Activated CD8-positive, alpha-beta T cell treated with anti-CD3 and anti-CD28 coated beads for 36 hours (primary cell): Measurements from ENCODE around the gene NSDHL. TPM values are rescaled to one million over a fixed set of nuclear protein-coding genes. Genes with fewer than 3 reads are reported as not detected.

Source experiments
- ATAC-seq: fragments of 200-7000 bp; cut with Tn5 transposase; one replicate; pipeline ENCODE4 v1.10.0; 2021; ENCODE audit warnings: mild to moderate bottlenecking, moderate library complexity
- CTCF ChIA-PET: fragments of 350-600 bp; sonication (Branson Sonifier 250); formaldehyde crosslinking; loops from one replicate; lab custom pipeline; 2021; ENCODE audit warnings: antibody characterized with exemption; lab: Charles Lee
- POLR2A ChIA-PET: fragments of 350-600 bp; sonication (Branson Sonifier 250); formaldehyde crosslinking; loops from one replicate; lab custom pipeline; 2021; ENCODE audit warnings: antibody characterized with exemption; lab: Charles Lee
- DNase-seq: peaks from one replicate; pipeline ENCODE4 v3.0.0-alpha.2; 2020
- H3K27ac Mint-ChIP-seq: one replicate; pipeline ENCODE4 v1.8.0; 2021; ENCODE audit warnings: mild to moderate bottlenecking, mixed read lengths
- H3K27me3 Mint-ChIP-seq: one replicate; pipeline ENCODE4 v1.8.0; 2021; ENCODE audit warnings: mixed read lengths
- H3K36me3 Mint-ChIP-seq: one replicate; pipeline ENCODE4 v1.8.0; 2021; ENCODE audit warnings: low read depth, mixed read lengths
- H3K4me1 Mint-ChIP-seq: one replicate; pipeline ENCODE4 v1.8.0; 2021; ENCODE audit warnings: low read depth, mixed read lengths
- H3K4me3 Mint-ChIP-seq: one replicate; pipeline ENCODE4 v1.8.0; 2021; ENCODE audit warnings: mild to moderate bottlenecking, moderate library complexity, mixed read lengths
- H3K9me3 Mint-ChIP-seq: one replicate; pipeline ENCODE4 v1.8.0; 2021; ENCODE audit warnings: mixed read lengths
- CTCF ChIP-seq: fragments of 200-600 bp; IDR thresholded peaks from one replicate; pipeline ENCODE4 v1.8.0; 2022; ENCODE audit warnings: antibody characterized with exemption, mild to moderate bottlenecking
- intact Hi-C: fragments of 100-400 bp; cut with micrococcal nuclease; formaldehyde crosslinking; loops from one replicate; pipeline ENCODE4 v1.10.0; 2022
- total RNA-seq, 2 experiments: library from RNA; stranded (reverse); gene quantifications; one replicate each; pipeline ENCODE4 v1.2.3, GENCODE V29; 2021

The NSDHL gene
- total RNA-seq, 2 experiments from 2014 or later = 15.0 to 15.8 TPM

DNA sequence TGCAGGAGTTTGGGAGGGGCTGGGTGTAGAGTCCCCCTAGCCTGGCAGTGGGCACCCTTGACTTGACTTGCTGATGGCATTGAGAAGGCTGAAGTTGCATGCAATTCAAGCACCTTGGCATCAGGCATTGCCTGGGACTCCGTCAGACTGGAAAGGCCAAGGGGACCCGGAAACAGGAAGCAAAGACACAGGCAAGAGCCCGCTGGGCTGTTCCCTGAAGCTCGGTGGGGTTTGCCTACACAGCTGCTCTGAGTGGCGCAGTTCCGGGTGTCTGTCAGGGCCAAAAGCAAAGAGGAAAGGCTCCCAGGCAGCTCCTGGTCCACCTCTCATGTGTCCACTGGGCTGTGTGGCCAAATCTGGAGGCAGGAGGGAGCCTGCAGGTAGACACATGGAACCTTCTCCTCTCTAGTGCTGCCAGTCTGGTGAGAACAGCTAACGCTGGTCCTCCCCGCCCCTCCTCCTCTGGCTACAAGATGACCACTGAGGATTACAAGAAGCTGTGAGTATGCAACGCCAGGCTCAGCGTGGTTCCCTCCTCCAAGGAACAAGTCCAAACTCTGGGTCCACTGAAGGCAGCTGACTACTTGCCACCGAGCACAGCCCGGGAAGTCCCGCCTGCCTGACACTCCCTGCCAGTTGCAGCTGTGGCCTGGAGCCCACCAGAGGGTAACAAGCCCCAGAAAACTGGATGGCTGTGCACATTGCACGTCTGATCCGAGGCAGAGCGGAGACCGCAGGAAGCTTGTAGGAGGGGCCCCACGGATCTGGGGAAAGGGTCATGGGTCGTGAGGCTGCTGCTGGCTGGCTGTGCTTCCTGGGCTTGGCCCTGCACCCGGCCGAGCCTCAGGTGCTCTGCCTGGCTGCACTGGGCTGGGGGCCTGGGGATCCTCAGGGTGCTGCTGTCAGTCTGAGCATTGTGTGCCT, 87.1 kb downstream of the NSDHL start:
- POLR2A ChIA-PET = no interaction called here
- H3K27ac Mint-ChIP-seq = no peak overlapping the region

GRCh38 chrX:152918707-152919106, 87.8 kb downstream of the NSDHL start:
- no peak overlapping the region for H3K4me3 Mint-ChIP-seq
- DNase-seq (no peak), ATAC-seq (no peak)
- peaks cover 10% of the 10 kb centered on the region for H3K4me1 Mint-ChIP-seq
- intact Hi-C loops = no loop called here
- POLR2A ChIA-PET = no interaction called here
- no peaks in the 10 kb centered on the region for H3K27me3 Mint-ChIP-seq
- H3K36me3 Mint-ChIP-seq = no peaks in the 10 kb centered on the region
- no peaks in the 10 kb centered on the region for H3K9me3 Mint-ChIP-seq
- H3K27ac Mint-ChIP-seq = no peak overlapping the region
- CTCF ChIA-PET = interaction anchor here (0.6 kb wide), 1 partner anchor 15 kb away, joined by 3 read pairs; no protein-coding TSS in a partner anchor
- TF ChIP-seq CTCF = no peak

More for the DNA sequence above, 87.1 kb downstream of the NSDHL start:
- CTCF ChIA-PET = interaction anchor here (0.6 kb wide), 1 partner anchor 14 kb away, joined by 3 read pairs; no protein-coding TSS in a partner anchor
- TF ChIP-seq CTCF = no peak
- DNase-seq (no peak), ATAC-seq (no peak)
- H3K9me3 Mint-ChIP-seq = no peaks in the 10 kb centered on the region
- H3K36me3 Mint-ChIP-seq = no peaks in the 10 kb centered on the region
- intact Hi-C loops = no loop called here
- no peak overlapping the region for H3K4me3 Mint-ChIP-seq
- H3K27me3 Mint-ChIP-seq = no peaks in the 10 kb centered on the region
- H3K4me1 Mint-ChIP-seq = peaks cover 3% of the 10 kb centered on the region

Other genes with a start within 250 kb of the NSDHL start
- not detected for gene GABRQ, start 193.2 kb upstream of the NSDHL start, total RNA-seq
- not detected for gene MAGEA3, start 132.3 kb upstream of the NSDHL start, total RNA-seq
- not detected for gene CSAG2, start 121.8 kb upstream of the NSDHL start, total RNA-seq
- gene MAGEA2B, start 116.4 kb upstream of the NSDHL start, total RNA-seq = not detected
- gene CSAG1, start 97.3 kb upstream of the NSDHL start, total RNA-seq = not detected
- not detected for gene MAGEA12, start 97.3 kb upstream of the NSDHL start, total RNA-seq
- not detected for gene MAGEA2, start 77.2 kb upstream of the NSDHL start, total RNA-seq
- gene CSAG3, start 71.8 kb upstream of the NSDHL start, total RNA-seq = not detected
- gene MAGEA6, start 61.4 kb upstream of the NSDHL start, total RNA-seq = not detected
- gene CETN2, start 306 bp upstream of the NSDHL start, total RNA-seq = 1 to 10 TPM; 8.3 to 8.8 TPM
- 1 to 10 TPM; 1.6 to 1.7 TPM for gene ZNF185, start 67.0 kb downstream of the NSDHL start, total RNA-seq
- gene PNMA5, start 163.1 kb downstream of the NSDHL start, total RNA-seq = not detected
- gene PNMA3, start 225.4 kb downstream of the NSDHL start, total RNA-seq = 1 to 10 TPM; 1.1 to 1.4 TPM
- under 1 TPM; 0.40 to 0.43 TPM for gene PNMA6A, start 241.4 kb downstream of the NSDHL start, total RNA-seq